Muscle layer of colon (tissue), 2 donors: ENCODE results near the gene TSACC.
"Not testable (repeated sequence)": the region's sequence is repeated elsewhere in the genome, so short reads cannot be mapped to it uniquely, and the experiment has no call there.

Experiments used
- H3K27ac ChIP-seq: one replicate; pipeline ENCODE4 v1.7.0; 2013; ENCODE audit warnings: low read depth, mild to moderate bottlenecking, low read length, moderate library complexity
- H3K27me3 ChIP-seq, 2 donors: one replicate each; pipeline ENCODE4 v1.7.0; 2013; ENCODE audit warnings: low read length in 2 of 2, mild to moderate bottlenecking in 2 of 2; ENCODE audit not compliant: insufficient read depth in 2 of 2, control insufficient read depth in 1 of 2
- H3K36me3 ChIP-seq: one replicate; pipeline ENCODE4 v1.7.0; 2013; ENCODE audit warnings: mild to moderate bottlenecking, low read length; ENCODE audit not compliant: insufficient read depth
- H3K4me1 ChIP-seq: one replicate; pipeline ENCODE4 v1.7.0; 2013; ENCODE audit warnings: mild to moderate bottlenecking, low read length; ENCODE audit not compliant: insufficient read depth
- H3K4me3 ChIP-seq, 2 donors: one replicate each; pipeline ENCODE4 v1.7.0; 2013; ENCODE audit warnings: low read length in 2 of 2, low read depth in 1 of 2, mild to moderate bottlenecking in 1 of 2, moderate library complexity in 1 of 2
- H3K9ac ChIP-seq: one replicate; pipeline ENCODE4 v1.7.0; 2013; ENCODE audit warnings: low read length
- H3K9me3 ChIP-seq: one replicate; pipeline ENCODE4 v1.7.0; 2013; ENCODE audit warnings: mild to moderate bottlenecking, low read length
- donor health status: abdominal sarcoma.
- donor health status: Adenocarcinoma of cecum.

Gene TSACC

GRCh38 chr1:156367383-156368156, 29.2 kb downstream of the TSACC start:
- Histone ChIP-seq H3K4me1 (no peaks in the 10 kb centered on the region), H3K9me3 (no peaks in the 10 kb centered on the region), H3K27ac (no peak overlapping the region), H3K27me3 (peaks cover 13 to 47% of the 10 kb centered on the region in 2 donors), H3K4me3 (no peak overlapping the region), H3K9ac (no peak overlapping the region), H3K36me3 (no peaks in the 10 kb centered on the region)

- Histone ChIP-seq H3K9ac (no peak overlapping the region), H3K4me1 (no peaks in the 10 kb centered on the region), H3K27ac (no peak overlapping the region), H3K4me3 (no peak overlapping the region), H3K9me3 (no peaks in the 10 kb centered on the region), H3K27me3 (peaks cover 13 to 50% of the 10 kb centered on the region in 2 donors), H3K36me3 (no peaks in the 10 kb centered on the region)
Measured at GRCh38 chr1:156368157-156368658, 29.9 kb downstream of the TSACC start.

GRCh38 chr1:156368889-156369684, 30.8 kb downstream of the TSACC start, which contains the start of gene RHBG:
TSS of gene RHBG (plus strand) at chr1:156369211. CDS start at chr1:156369250, 39 bp downstream.
- H3K4me1 ChIP-seq = no peaks in the 10 kb centered on the region
- no peaks in the 10 kb centered on the region for H3K36me3 ChIP-seq
- H3K9ac ChIP-seq = no peak within 1 kb of the TSS
- H3K27ac ChIP-seq = no peak within 1 kb of the TSS
- peaks cover 10 to 50% of the 10 kb centered on the region in 2 donors for H3K27me3 ChIP-seq
- H3K9me3 ChIP-seq = no peaks in the 10 kb centered on the region
- peak within 1 kb of the TSS in 1 of 2 donors; percentile 21 for H3K4me3 ChIP-seq

GRCh38 chr1:156369685-156370286, 31.5 kb downstream of the TSACC start:
- H3K9me3 ChIP-seq, H3K9ac ChIP-seq, H3K27ac ChIP-seq, H3K4me1 ChIP-seq, H3K4me3 ChIP-seq, H3K36me3 ChIP-seq: not testable (repeated sequence)
- peaks cover 9 to 45% of the 10 kb centered on the region in 2 donors for H3K27me3 ChIP-seq

- Histone ChIP-seq H3K9ac (no peak overlapping the region), H3K9me3 (no peaks in the 10 kb centered on the region), H3K27ac (no peak overlapping the region), H3K36me3 (no peaks in the 10 kb centered on the region), H3K4me3 (no peak overlapping the region), H3K27me3 (peaks cover 9 to 43% of the 10 kb centered on the region in 2 donors), H3K4me1 (no peaks in the 10 kb centered on the region)
Measured at GRCh38 chr1:156371553-156372264, 33.4 kb downstream of the TSACC start.

GRCh38 chr1:156372265-156372586, 33.9 kb downstream of the TSACC start:
- H3K4me3 ChIP-seq = no peak overlapping the region
- H3K27me3 ChIP-seq = peaks cover 9 to 38% of the 10 kb centered on the region in 2 donors
- no peaks in the 10 kb centered on the region for H3K9me3 ChIP-seq
- H3K27ac ChIP-seq = no peak overlapping the region
- no peak overlapping the region for H3K9ac ChIP-seq
- H3K36me3 ChIP-seq = no peaks in the 10 kb centered on the region
- H3K4me1 ChIP-seq = no peaks in the 10 kb centered on the region

- no peaks in the 10 kb centered on the region for H3K9me3 ChIP-seq
- H3K4me1 ChIP-seq = no peaks in the 10 kb centered on the region
- H3K27me3 ChIP-seq = peaks cover 6 to 31% of the 10 kb centered on the region in 2 donors
- H3K36me3 ChIP-seq = no peaks in the 10 kb centered on the region
- H3K9ac ChIP-seq = no peak overlapping the region
- H3K27ac ChIP-seq = no peak overlapping the region
- no peak overlapping the region for H3K4me3 ChIP-seq
Measured at GRCh38 chr1:156372876-156373275, 34.5 kb downstream of the TSACC start.

GRCh38 chr1:156373546-156373945, 35.2 kb downstream of the TSACC start:
- Histone ChIP-seq H3K27me3 (peaks cover 5 to 24% of the 10 kb centered on the region in 2 donors), H3K36me3 (no peaks in the 10 kb centered on the region), H3K4me1 (no peaks in the 10 kb centered on the region), H3K4me3 (no peak overlapping the region), H3K9me3 (no peaks in the 10 kb centered on the region), H3K9ac (no peak overlapping the region), H3K27ac (no peak overlapping the region)

GRCh38 chr1:156376146-156376545, 37.8 kb downstream of the TSACC start:
- no peak overlapping the region for H3K4me3 ChIP-seq
- H3K9ac ChIP-seq = no peak overlapping the region
- H3K27ac ChIP-seq = no peak overlapping the region
- H3K36me3 ChIP-seq = no peaks in the 10 kb centered on the region
- H3K9me3 ChIP-seq = no peaks in the 10 kb centered on the region
- no peaks in the 10 kb centered on the region for H3K4me1 ChIP-seq
- H3K27me3 ChIP-seq = peaks cover 0 to 12% of the 10 kb centered on the region in 2 donors

GRCh38 chr1:156376958-156377919, 38.9 kb downstream of the TSACC start:
- H3K36me3 ChIP-seq = no peaks in the 10 kb centered on the region
- no peaks in the 10 kb centered on the region for H3K4me1 ChIP-seq
- peaks cover 0 to 7% of the 10 kb centered on the region in 2 donors for H3K27me3 ChIP-seq
- H3K4me3 ChIP-seq = no peak overlapping the region
- no peak overlapping the region for H3K27ac ChIP-seq
- no peak overlapping the region for H3K9ac ChIP-seq
- H3K9me3 ChIP-seq = no peaks in the 10 kb centered on the region
